NCI-H1417 (cell line): Measurements from ENCODE around the gene LMX1B.
"Not testable (repeated sequence)": the region's sequence is repeated elsewhere in the genome, so short reads cannot be mapped to it uniquely, and the experiment has no call there.

Experiments used
- DNase-seq, 3 experiments: peaks; one replicate each; lab custom pipeline; 2025; lab: John Stamatoyannopoulos, UW

Gene LMX1B

DNA sequence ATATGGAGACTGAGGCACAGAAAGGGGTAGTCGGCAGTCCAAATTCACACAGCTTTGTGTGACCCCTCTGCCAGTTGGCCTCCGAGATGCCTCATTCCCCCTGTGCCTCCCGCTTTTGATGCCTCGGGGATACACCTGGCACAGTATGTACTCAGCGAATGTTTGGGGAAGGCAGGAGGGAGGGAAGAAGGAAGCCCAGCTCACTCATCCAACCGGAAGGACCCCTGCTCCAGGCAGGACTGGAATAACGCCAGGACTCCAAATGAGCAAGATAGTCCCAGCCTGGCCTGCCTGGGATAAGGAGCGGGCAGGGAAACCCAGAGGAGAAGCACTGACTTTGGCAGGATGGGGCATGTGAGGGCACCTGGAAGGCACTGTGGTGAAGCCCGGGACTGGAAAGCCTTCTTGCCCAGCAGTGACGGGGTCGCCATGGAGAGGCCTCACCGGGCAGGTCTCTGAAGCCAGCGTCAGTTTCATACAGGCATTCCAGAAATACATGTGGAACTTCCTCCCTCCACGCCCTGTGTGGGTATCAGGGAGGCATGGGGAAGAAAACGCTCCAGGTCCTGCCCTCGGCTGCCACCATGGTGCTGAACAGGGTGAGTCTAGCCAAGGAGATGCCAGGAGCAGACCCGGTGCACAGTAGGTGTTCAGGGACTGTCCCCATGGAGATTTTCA, 20.3 kb downstream of the LMX1B start:
- DNase-seq, result peak in 2 of 3 experiments; percentile 30 to 58

DNA sequence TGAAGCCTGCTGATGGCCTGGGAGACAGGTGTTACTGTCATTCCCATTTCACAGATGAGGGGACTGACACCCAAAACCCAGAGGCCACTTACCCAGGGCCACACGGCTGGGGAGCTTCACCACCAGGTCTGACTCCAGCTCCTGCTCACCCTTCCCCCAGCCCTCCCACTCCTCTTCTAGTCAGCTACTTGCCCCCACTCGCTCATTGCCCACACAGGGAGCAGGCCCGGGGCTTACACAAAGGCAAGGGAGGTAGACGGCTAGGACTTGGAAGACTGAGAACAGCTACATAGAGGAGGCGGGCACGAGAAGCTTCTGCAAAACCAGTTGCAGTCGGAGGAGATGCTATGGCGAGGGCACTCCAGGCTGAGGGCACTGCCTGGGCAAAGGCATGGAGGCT, 21.3 kb downstream of the LMX1B start:
- no peak for DNase-seq

DNA sequence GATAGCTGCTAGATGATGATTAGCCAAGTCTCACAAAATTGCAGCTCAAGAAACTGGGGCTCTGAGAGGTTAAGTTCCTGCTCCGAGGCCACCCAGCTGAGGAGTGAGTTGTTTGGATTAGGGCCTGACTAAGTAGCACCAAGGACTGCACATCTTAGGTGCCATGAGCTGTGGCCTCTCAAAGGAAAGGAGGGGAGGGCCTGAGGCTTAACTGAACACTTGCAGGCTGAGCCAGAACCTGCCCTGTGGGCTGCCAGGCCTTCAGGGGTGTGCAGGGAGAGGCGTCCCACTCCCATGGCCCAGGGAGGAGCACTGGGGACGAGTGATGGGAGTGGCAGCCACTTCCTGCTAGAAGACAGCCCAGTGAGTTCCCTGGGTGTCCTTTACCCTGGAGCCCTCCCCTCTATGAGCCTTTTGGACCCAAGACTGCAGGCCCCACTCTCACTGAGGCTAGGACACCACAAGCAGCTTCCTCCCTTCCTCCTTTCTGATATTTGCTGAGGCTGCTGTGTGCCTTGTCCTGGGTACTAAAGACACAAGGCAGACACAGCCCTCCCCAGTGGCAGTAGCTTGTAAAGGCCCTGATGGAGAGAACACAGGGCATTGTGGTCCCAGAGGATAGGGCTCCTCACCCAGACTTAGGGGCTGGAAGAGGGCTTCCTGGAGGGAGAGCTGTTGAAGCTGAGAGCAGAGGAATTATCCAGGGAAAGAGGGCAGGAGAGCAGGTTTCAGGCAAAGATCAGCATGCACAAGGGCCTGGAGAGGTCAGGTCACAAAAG, 22.1 kb downstream of the LMX1B start:
- no peak for DNase-seq

DNA sequence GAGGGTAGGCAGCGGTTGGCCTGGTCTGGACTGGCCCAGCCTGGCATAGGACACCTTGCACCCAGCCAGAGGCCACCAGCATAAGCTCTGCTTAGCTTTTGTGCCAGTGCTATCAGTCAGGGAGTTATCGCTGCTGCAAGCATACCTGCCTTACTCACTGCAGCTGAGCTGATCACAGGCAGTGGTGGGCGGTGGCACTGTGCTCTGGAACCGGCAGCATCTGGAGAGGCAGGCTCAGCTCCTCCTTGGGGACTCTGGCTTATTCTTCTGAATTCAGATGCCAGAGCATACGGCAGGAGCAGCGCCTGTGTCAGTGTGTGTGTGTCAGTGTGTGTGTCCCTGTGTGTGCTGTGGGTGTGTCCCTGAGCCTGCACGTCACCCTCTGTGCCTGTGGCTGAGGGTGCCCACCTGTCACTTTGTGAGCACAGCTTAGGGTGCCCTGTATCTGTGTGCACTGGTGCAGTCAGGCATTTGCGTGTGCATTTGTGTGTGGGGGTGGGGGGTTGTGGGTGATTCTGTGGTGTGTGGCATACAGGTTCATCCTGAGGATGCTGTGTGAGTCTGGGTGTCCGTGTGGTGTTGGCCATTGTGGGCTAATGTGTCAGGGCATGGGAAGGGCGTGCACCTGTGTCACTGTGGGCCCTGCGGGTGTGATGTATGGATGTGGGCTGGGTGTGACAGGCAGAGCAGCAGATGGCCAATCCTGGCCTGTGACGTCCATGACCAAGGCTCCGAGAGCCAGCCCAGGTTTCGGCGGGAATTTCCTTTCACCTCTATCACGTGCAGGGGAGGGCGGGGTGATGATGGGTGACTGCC, 23.5 kb downstream of the LMX1B start:
- peak in 2 of 3 experiments; percentile 77 to 91 for DNase-seq

DNA sequence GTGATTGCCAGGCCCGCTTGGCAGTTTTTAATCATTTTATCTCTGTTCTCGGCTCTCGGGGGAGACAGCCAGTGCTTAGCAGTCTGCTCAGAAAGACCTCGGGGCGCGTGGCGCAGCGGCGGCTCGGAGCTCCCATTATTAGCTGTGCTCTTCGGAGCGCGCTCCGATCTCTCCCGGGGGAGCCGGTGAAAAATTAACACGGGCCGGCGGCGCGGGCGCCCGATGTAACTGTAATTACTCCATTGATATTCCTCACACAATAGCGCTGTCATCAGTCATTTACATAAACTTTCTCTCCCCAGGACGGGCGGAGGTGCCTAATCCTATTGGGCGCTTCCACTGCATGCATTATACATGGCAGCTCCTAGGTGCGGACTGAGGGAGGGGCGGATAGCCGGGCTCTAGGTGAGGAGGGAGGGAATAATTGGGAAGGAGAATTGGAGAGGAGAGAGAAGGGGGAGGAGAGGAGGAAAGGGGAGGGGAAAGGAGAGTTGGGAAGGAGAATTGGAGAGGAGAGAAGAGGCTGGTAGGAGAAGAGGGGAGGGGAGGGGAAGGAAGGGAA, 24.9 kb downstream of the LMX1B start:
- DNase-seq, result peak in 2 of 3 experiments; percentile 81 to 92

DNA sequence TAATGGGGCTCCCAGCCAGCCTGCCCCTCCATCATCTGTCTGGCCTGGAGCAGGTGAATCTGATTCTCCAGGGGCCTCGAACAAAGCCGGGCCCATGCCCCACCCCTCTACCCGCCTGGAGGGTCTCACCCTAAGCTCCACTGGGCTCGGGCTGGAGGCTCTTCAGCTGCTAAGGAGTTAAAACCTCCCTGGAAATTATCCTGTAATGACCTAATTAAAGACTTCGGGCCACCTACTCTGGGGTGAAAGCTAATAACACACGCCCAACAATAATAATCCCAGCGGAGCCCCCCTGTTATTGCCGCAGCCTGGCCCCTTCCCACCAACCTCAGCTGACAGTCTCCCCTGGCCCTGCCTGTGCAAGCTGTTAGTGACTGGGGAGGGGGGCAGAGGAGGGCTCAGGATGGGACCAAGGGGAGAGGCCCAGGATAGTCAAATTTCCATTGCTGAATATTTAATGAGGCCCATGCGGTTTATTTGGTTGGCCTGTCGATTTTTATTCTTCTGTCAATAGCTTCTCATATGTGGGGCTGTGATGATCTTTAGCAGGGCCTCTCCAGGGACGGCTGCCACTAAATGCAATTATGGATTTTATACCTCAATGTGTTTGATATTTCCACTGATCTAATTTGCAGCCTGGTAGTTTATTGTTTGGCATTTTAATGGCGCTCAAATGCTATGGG, 25.7 kb downstream of the LMX1B start:
- peak in 2 of 3 experiments; percentile 36 to 50 for DNase-seq

DNA sequence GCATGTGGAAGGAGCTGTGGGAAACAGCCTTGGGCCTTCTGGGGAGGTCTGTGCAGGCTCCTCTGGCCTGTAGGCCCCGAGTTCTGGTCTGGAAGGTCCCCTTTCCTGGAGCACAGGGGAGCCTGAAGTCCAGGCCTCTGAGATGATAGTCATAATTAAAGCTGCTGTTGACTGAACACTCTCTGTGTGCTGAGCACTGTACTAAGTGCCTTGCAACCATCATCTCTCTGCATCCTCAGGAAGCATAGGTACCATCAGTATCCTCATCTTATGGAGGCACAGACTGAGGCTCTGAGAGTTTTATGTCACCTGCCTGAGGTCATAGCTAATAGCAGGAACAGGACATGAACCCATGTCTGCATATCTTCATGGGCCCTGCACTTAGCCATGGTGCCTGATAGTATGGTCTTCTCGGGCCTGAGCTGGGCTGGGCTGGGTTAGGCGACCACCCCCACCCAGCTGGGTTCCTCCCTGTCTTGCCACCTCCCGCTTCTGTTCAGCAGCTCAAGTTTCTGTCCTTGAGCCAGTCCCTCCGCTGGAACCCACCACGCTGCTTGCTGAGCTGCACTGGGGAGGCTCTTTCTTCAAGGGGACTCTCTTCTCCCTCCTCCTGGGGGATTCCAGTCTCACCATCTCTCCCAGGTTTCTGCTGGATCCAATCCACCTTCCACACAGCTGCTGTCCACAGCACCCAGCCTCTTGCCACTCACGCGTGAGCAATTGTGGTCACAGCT, 27.6 kb downstream of the LMX1B start:
- DNase-seq, result no peak

DNA sequence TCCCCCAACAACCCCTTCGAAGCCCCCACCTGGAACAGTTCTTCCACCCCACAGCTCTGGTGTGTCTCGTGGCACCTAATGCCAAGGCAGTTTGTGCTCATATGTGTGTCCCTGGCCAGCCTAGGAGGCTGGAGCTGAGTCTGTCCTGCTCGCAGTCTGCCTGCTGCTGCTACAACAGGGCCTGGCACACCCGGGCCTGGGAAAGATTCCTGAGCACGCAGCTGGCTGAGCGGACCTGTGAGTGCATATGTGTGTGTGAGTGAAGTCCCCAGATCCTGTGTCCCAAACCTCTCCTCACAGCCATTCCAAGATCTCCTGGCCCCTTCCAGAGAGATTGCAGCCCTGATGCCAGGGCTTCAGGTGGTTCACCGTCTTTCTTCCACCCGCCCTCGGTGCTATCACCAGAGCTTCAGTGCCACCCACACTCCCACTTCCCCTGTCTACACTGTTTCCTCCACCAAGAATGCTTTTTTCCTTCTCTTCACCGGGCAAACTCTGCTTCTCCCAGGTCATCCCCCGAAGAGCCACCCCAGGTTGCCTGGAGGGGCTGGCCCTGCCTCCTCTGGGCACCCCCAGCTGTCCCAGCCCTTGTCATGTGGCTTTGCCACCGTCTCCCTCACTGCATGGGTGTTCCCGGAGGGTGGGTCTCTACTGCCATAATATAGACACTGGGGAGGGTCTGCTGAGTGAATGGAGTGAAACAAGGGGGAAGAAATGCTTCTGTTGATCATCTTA, 28.4 kb downstream of the LMX1B start:
- no peak for DNase-seq

DNA sequence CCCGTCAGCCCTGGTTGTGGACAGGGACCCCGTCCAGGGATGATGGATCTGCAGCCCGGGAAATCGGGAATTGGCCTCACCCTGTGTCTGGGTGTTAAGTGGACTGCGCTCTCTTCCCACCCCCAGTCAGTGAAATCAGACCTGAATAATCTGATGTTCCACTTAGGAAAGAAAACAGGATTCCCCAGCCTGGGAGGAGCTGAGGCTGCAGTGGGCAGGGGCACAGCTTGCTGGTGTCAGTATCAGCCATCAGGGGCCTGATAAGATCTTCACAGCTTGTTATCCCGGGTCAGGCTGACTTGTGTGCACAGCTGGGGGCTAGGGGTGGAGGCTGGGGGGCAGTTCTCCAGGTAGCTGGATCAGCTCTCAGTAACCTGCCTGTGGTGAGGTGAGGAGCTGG, 29.1 kb downstream of the LMX1B start:
- DNase-seq, result no peak

DNA sequence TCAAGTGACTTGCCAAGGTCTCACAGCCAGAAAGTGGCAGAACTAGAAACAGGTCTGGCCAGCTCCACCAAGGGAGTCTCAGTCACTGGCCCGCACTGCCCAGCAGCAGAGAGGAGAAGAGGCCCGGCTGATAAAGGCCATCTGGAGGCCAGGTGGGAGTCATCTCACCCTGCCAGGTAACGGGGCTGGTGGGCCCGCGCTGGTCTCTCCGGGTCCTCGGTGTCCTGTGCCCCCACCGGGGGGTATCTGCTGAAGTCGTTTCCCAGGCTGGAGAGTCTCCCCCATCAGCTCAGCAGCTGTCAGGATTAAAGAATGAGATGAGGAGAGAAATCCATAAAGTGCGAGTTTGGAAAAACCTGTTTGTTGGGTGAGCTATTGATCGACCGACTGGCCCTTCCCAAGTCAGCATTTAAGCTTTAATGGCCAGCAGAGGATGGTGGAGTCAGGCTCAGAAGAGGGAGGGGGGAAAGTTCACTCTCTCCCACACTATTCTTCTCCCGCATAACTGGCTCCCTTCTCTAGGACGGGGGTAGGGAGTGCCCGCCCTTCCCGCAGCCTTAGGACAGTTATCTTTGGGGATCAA, 30.3 kb downstream of the LMX1B start:
- peak in 2 of 3 experiments; percentile 16 to 47 for DNase-seq

DNA sequence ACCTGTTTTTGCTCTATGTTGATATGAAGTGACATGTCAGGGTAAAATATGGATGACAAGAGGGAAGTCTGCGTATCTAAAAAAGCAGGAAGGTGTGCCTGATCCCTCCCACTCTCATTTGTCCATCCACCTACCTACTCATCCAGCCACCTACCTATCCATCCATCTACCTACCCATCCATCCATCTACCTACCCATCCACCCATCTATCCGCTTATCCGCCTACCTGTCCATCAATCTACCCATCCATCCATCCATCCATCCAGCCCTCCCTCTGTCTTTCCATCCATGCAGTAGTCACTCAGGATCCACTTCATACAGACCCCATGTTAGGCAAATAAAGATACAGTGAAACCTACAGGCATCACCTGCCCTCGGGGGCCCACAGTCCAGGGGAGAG, 32.4 kb downstream of the LMX1B start:
- DNase-seq, result no peak

DNA sequence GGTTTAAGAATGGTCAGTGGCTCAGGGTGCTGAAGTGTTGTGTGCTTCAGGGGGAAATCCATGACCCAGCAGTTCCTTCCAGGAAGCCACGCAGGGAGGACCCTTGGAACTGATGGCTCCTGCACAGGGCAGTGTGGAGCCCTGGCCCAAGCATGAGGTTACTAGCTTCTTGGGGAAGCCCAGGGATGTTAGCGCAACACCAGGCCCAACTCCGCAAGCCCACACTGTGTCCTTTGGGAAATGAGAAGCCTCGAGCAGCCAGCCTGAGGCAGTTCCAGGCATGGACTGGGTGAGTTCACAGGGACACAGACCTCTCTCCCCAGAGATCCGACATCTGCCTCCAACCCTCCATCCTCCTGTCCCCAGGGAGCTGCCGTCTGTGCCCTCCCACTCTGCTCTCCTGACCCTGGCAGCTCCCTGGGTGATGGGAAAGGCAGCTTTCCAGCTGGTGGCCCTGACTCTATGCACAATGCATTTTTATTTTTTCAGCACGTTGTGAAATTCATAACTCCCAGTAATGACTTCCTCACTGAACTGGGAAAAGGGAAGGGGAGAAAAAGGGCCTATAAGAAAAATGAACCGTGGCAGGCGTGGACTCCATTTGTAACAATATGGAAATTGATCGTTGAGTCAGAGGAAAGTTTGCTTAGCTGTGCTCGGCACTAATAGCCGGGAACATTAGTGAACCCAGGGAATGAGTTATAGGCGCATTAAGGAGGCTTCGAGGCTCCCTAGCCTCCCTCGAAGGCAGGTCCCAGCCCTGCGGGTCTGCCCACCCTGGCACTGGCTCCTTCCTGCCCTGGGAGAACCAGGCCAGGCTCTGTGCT, 34.1 kb downstream of the LMX1B start:
- peak in 1 of 3 experiments; percentile 58 for DNase-seq

DNA sequence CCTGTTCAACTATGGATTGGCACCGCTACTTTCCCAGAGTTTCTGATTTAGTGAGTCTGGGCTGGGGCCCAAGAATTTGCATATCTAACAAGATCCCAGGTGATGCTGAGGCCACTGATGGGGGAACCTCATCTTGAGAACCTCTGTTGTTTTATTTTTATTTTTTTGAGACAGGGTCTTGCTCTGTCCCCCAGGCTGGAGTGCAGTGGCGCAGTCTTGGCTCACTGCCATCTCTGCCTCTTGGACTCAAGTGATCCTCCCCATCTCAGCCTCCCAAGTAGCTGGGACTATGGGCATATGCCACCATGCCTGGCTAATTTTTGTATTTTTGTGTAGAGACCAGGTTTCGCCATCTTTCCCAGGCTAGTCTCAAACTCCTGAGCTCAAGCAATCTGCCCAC, 35.7 kb downstream of the LMX1B start:
- DNase-seq, result peak in 1 of 3 experiments; percentile 36

DNA sequence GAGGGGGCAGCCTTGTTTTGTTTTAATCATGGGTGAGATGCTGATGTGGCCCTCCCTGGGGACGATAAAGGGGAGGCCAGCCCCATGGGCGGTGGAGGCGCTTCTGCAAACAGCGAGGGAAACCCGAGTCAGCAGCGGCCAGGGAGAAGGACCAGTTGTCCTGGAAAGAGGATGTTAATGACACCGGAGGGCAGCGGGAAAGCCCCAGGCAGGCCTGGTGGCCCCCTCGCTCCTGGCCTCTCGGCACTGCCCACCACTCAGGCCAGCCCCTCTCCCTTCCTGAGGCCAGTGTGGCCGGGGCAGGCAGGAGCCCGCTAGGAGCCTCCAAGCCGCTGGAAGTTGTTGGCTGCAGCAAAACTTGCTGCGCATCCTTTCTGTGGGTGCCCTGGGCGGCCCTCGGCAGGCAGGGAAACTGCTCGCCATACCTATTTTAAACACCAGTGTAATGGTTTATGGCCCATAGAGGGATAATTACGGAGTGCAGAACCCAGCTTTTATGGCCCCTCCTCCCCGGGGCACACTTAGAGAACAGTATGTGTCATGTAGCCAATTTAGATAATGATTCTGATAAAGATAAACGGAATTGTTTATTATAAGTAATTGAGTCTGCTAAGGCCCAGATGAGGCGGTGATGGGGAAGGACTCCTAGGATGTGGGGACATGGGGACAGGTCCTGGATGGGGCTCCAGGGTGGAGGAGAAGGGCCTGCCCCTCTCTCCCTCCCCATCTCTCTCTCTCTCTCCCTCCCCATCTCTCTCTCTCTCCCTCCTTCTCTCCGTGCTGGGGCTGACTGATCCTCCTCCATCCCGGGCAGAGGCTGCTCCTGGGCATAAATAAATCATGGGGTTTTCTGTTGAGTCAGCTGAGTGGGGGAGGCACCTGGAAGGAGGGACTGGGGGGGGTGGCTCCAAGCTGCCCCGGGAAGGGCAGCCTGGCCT, 36.9 kb downstream of the LMX1B start:
- peak in 2 of 3 experiments; percentile 90 to 96 for DNase-seq

DNA sequence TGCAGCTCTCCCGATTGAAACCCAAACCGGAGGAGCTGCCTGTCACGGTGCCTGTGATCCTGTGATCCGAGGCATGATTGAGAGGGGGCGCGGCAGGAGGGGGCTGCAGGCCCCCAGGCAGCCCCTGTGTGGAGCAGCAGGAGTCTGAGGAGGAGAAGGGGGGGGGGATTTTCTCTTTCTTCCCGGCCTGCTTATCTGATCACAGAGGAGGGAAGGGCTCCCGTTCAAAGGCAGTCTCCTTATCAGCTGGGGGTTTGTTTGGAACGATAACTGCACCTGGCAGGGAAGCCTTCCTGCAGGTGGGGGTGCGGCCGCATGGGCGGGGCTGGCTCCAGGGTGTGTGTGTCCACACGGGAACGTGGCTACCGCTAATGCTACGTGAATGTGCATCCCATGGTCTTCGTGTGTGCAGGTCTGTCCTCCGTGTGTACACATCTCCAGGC, 38.4 kb downstream of the LMX1B start:
- DNase-seq, result peak in 2 of 3 experiments; percentile 74 to 87

DNA sequence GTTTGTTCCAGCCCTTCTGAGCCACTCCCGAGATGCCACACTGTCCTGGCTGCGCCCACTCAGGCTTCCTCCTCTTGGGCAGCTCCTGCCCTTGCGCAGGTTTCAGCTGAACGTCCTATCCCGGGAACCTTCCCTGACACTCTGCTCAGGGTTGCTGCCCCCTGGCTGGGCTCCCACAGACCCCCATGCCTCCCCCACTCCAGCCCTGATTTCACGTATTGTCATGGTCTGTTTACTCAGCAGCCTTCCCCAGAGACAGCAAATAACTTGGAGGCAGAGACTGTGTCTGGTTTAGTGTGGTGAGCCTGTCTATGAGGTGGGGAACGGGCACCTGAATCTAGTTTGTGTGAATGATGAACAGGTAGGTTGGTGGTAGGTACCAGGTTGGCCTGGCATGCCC, 40.4 kb downstream of the LMX1B start:
- DNase-seq, result no peak

DNA sequence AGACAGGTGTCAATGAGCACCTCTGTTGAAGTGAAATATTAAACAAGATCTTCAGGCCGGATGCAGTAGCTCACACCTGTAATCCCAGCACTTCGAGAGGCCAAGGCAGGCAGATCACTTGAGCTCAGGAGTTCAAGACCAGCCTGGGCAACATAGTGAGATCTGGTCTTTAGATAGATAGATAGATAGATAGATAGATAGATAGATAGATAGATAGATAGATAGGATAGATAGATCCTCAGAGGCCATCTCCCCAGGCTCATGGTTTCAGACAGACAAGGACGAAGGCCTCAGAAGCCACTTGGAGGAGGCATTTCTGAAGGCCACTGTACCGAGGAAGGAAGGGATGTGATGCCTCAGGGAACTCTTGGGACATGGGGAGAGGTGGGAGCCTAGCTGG, 42.5 kb downstream of the LMX1B start:
- not testable (repeated sequence) for DNase-seq
